K562 (cell line): ENCODE measurements around the gene AKR1D1. TPM values are rescaled to one million over a fixed set of nuclear protein-coding genes. Genes with fewer than 3 reads are reported as not detected.

ENCODE experiments used
- ATAC-seq: fragments of 200-7000 bp; cut with Tn5 transposase; 3 replicates; pipeline ENCODE4 v1.9.1; 2020; ENCODE audit warnings: moderate library complexity
- BruUV-seq: library from RNA; stranded (reverse); fragments of 400-500 nt; replicated peaks from 2 replicates; lab custom pipeline; 2021; lab: Mats Ljungman, UMichigan
- CTCF ChIA-PET: fragments of 300-600 bp; formaldehyde crosslinking; extraction: SDS; loops from one replicate; lab custom pipeline; 2021; ENCODE audit warnings: low intra/inter-chr PET ratio; lab: Yijun Ruan, JAX
- POLR2A ChIA-PET: fragments of 300-600, 350-650 bp; sonication (Branson Sonifier 250); formaldehyde crosslinking; extraction: SDS; loops from one replicate; lab custom pipeline; 2021; ENCODE audit warnings: antibody characterized with exemption, inconsistent platforms; lab: Yijun Ruan, JAX
- DNase-seq, 4 experiments: peaks; one replicate each; pipeline versions ENCODE4 v3.0.0 to v3.0.0-alpha.2; 2011 to 2018; ENCODE audit warnings: low spot score in 3 of 4, mixed read lengths in 3 of 4; ENCODE audit errors: extremely low read depth in 1 of 4
- FAIRE-seq: peaks from 2 replicates; lab custom pipeline; 2011; peaks lifted over from hg19 to GRCh38; lab: Jason Lieb, UNC
- H2AFZ ChIP-seq: 2 replicates; pipeline ENCODE4 v1.6.0; 2011; ENCODE audit warnings: low read depth, low read length, control low read depth, inconsistent platforms
- H3K27ac ChIP-seq: fragments of 200-600 bp; 3 replicates; pipeline ENCODE4 v1.8.0; 2011; ENCODE audit warnings: low read depth, mild to moderate bottlenecking, control low read depth, inconsistent platforms, low read length, moderate library complexity, mixed read lengths; ENCODE audit errors: extremely low read depth
- H3K27me3 ChIP-seq, 2 experiments: fragments of 300-600 bp in 1 of 2; 2 replicates in 1 of 2; 3 replicates in 1 of 2; pipeline versions ENCODE4 v1.6.0 to v1.8.0; 2011; ENCODE audit warnings: inconsistent platforms in 2 of 2, low read length in 2 of 2, mild to moderate bottlenecking in 1 of 2, mixed read lengths in 1 of 2, moderate library complexity in 1 of 2; ENCODE audit not compliant: control insufficient read depth in 2 of 2, insufficient read depth in 2 of 2
- H3K36me3 ChIP-seq: fragments of 300-600 bp; 3 replicates; pipeline ENCODE4 v1.8.0; 2011; ENCODE audit warnings: mild to moderate bottlenecking, low read length, inconsistent platforms; ENCODE audit not compliant: control insufficient read depth, insufficient read depth
- H3K4me1 ChIP-seq, 2 experiments: fragments of 200-600 bp in 1 of 2; replicated peaks in 1 of 2; 2 replicates in 1 of 2; 3 replicates in 1 of 2; pipeline versions ENCODE4 v1.5.1 to v1.8.0; 2011; ENCODE audit warnings: inconsistent platforms in 2 of 2, low read length in 2 of 2, mild to moderate bottlenecking in 1 of 2, mixed read lengths in 1 of 2, moderate library complexity in 1 of 2; ENCODE audit not compliant: control insufficient read depth in 2 of 2, insufficient read depth in 2 of 2
- H3K4me2 ChIP-seq: 2 replicates; pipeline ENCODE4 v1.6.1; 2011; ENCODE audit warnings: low read length, control low read depth, inconsistent platforms, mixed read lengths; ENCODE audit not compliant: insufficient read depth
- H3K4me3 ChIP-seq: fragments of 200-600 bp; sonication (generic), shearing (Covaris generic); 2 replicates; pipeline ENCODE4 v1.5.1; 2016; ENCODE audit warnings: control low read depth, inconsistent platforms
- H3K79me2 ChIP-seq: fragments of 200-600 bp; 3 replicates; pipeline ENCODE4 v1.8.0; 2011; ENCODE audit warnings: low read length, inconsistent platforms; ENCODE audit not compliant: control insufficient read depth, insufficient read depth
- H3K9ac ChIP-seq, 2 experiments: 2 replicates each; pipeline versions ENCODE4 v1.6.0 to v1.6.1; 2011; ENCODE audit warnings: low read depth in 2 of 2, low read length in 2 of 2, control low read depth in 1 of 2, inconsistent platforms in 1 of 2, mild to moderate bottlenecking in 1 of 2, mixed read lengths in 1 of 2; ENCODE audit not compliant: insufficient read depth in 1 of 2
- H3K9me1 ChIP-seq: one replicate; pipeline ENCODE4 v1.6.0; 2011; ENCODE audit warnings: inconsistent platforms, mild to moderate bottlenecking, low read length, moderate library complexity; ENCODE audit not compliant: control insufficient read depth, insufficient read depth
- H3K9me3 ChIP-seq: replicated peaks from 2 replicates; pipeline ENCODE4 v1.5.1; 2011; ENCODE audit warnings: low read depth, low read length, inconsistent platforms; ENCODE audit not compliant: control insufficient read depth, insufficient read depth
- H4K20me1 ChIP-seq: replicated peaks from 2 replicates; pipeline ENCODE4 v1.6.1; 2011; ENCODE audit warnings: low read length, inconsistent platforms, mixed read lengths; ENCODE audit not compliant: control insufficient read depth, insufficient read depth
- AFF1 ChIP-seq, 2 experiments: fragments of 450-650 bp; IDR thresholded peaks; 2 replicates each; pipeline ENCODE4 v1.6.1; 2018; ENCODE audit warnings: mild to moderate bottlenecking in 2 of 2, low read depth in 1 of 2; ENCODE audit not compliant: partially characterized antibody in 2 of 2
- ARHGAP35 ChIP-seq: fragments of 450-650 bp; IDR thresholded peaks from 2 replicates; pipeline ENCODE4 v1.6.1; 2018; ENCODE audit not compliant: partially characterized antibody
- CREB5 ChIP-seq: fragments of 250-450 bp; sonication (Bioruptor Pico); IDR thresholded peaks from 2 replicates; pipeline ENCODE4 v1.5.0; 2020; ENCODE audit warnings: mild to moderate bottlenecking
- HNRNPH1 ChIP-seq: fragments of 200-400 bp; formaldehyde crosslinking; optimal IDR thresholded peaks from 2 replicates; pipeline ENCODE3; 2017; ENCODE audit warnings: low read depth, mild to moderate bottlenecking, low read length, moderate library complexity
- LARP7 ChIP-seq: fragments of 450-650 bp; IDR thresholded peaks from 2 replicates; pipeline ENCODE4 v1.6.1; 2016
- WGBS: fragments of 100-300 bp; shearing (Covaris generic); methylation state at CpG from one replicate; pipeline ENCODE4 v1.1.6; 2016; ENCODE audit warnings: low coverage, mixed read lengths; ENCODE audit not compliant: insufficient coverage; ENCODE audit errors: missing lambda C conversion rate; 5-methylcytosine and 5-hydroxymethylcytosine counted together
- in situ Hi-C: fragments of 300-500 bp; cut with MboI; formaldehyde crosslinking; loops from 4 replicates; pipeline ENCODE4 v1.15.0; 2018; ENCODE audit warnings: inconsistent platforms, mixed read lengths
- intact Hi-C: fragments of 100-400 bp; cut with micrococcal nuclease; formaldehyde crosslinking; loops from 2 replicates; pipeline ENCODE4 v1.14.2; 2022
- polyA plus RNA-seq, 8 experiments: library from polyadenylated mRNA; depleted of rRNA in 4 of 8; stranded (reverse) in 5 of 8; unstranded in 3 of 8; fragments of >200 nt; fragmentation: Nextera tagmentation in 2 of 8; fragmentation: Illumina TruSeq in 1 of 8; extraction: Ambion mirVana in 2 of 8; extraction: Trizol in 1 of 8; gene quantifications; 2 replicates each; pipeline versions ENCODE4 v1.2.1 to v1.2.3, GENCODE V29; 2011 to 2014; ENCODE audit warnings: inconsistent platforms in 1 of 8, missing spikeins in 1 of 8
- total RNA-seq, 7 experiments: library from RNA; depleted of rRNA in 6 of 7; stranded (reverse); fragments of >200 nt in 6 of 7; fragmentation: Illumina TruSeq in 2 of 7; extraction: Trizol in 2 of 7; gene quantifications; 2 replicates each; pipeline versions ENCODE4 v1.2.1 to v1.2.3, GENCODE V29; 2011 to 2021; ENCODE audit warnings: low replicate concordance in 1 of 7

AKR1D1 gene
- total and polyA plus RNA-seq, 9 of the 15 experiments (the other 6 are each of a cell fraction or from before 2014, with no cell fraction given), result not detected

GRCh38 chr7:138122162-138122561 lies 45.9 kb downstream of the AKR1D1 start:
- DNase-seq (no peak), FAIRE-seq (no peak), ATAC-seq (peak; percentile 26; the same call in 1 of the 3 replicates)
- Histone ChIP-seq H4K20me1 (no peaks in the 10 kb centered on the region), H3K4me1 (peaks cover 0 to 5% of the 10 kb centered on the region in 2 experiments; a peak in 1 of 5 replicates), H3K9me1 (no peaks in the 10 kb centered on the region), H3K9me3 (no peaks in the 10 kb centered on the region), H3K27me3 (peaks cover 33 to 54% of the 10 kb centered on the region in 2 experiments), H3K27ac (no peak overlapping the region), H3K36me3 (no peaks in the 10 kb centered on the region), H3K79me2 (no peaks in the 10 kb centered on the region), H3K4me3 (no peak overlapping the region), H3K9ac (no peak overlapping the region), H2AFZ (no peak overlapping the region), H3K4me2 (no peak overlapping the region)
- ChIA-PET CTCF (no interaction called here), POLR2A (interaction anchor here (0.7 kb wide), 1 partner anchor 9 kb away, joined by 4 read pairs; no protein-coding TSS in a partner anchor)
- BruUV-seq, result no TSS peak
- WGBS, result 11% methylated on average over 23 of the region's 23 CpGs
- intact Hi-C loops, result no loop called here
- TF ChIP-seq LARP7 (no peak), CREB5 (CRISPR knock-in tag) (no peak), AFF1 (IDR thresholded peaks at IDR 0.05; ENCODE audit: low read depth in 1 of 2, partially characterized antibody in 2 of 2) (no peak), ARHGAP35 (no peak), HNRNPH1 (no peak)
- in situ Hi-C loops, result no loop called here
